Muscle of leg (tissue), 11 donors: ENCODE measurements around the gene ATP2B2. TPM values are rescaled to one million over a fixed set of nuclear protein-coding genes. Genes with fewer than 3 reads are reported as not detected.

Experiments
- DNase-seq: peaks from one replicate; pipeline ENCODE4 v3.0.0; 2013
- H3K27ac ChIP-seq: one replicate; pipeline ENCODE4 v1.5.1; 2013; ENCODE audit warnings: mild to moderate bottlenecking, low read length, control low read depth
- H3K27me3 ChIP-seq: one replicate; pipeline ENCODE4 v1.6.1; 2013; ENCODE audit warnings: low read length; ENCODE audit not compliant: control insufficient read depth, insufficient read depth
- H3K36me3 ChIP-seq: one replicate; pipeline ENCODE4 v1.6.1; 2013; ENCODE audit warnings: low read length; ENCODE audit not compliant: control insufficient read depth, insufficient read depth
- H3K4me1 ChIP-seq: one replicate; pipeline ENCODE4 v1.6.1; 2013; ENCODE audit warnings: low read length; ENCODE audit not compliant: control insufficient read depth, insufficient read depth
- H3K4me3 ChIP-seq: one replicate; pipeline ENCODE4 v1.5.1; 2013; ENCODE audit warnings: low read length, control low read depth
- H3K9me3 ChIP-seq: replicated peaks from 2 replicates; pipeline ENCODE4 v1.6.1; 2013; ENCODE audit warnings: low read depth, low read length; ENCODE audit not compliant: control insufficient read depth
- WGBS: methylation state at CpG from one replicate; pipeline ENCODE4 v1.1.5; 2013; ENCODE audit warnings: missing lambda C conversion rate; ENCODE audit not compliant: insufficient coverage; 5-methylcytosine and 5-hydroxymethylcytosine counted together
- polyA plus RNA-seq, 8 donors: library from polyadenylated mRNA; unstranded; fragments of 120-200 nt; gene quantifications; one replicate each; pipeline versions ENCODE4 v1.2.1 to v1.2.3, GENCODE V29; 2013; ENCODE audit warnings: inconsistent platforms in 1 of 8, low replicate concordance in 1 of 8; ENCODE audit not compliant: insufficient read length in 8 of 8, insufficient read depth in 1 of 8
- total RNA-seq: library from RNA; stranded (reverse); fragments of 120-200 nt; gene quantifications from one replicate; pipeline ENCODE4 v1.2.4, GENCODE V29; 2013

ATP2B2 gene
- total and polyA plus RNA-seq, 9 donors = 0.39 to 6.9 (median 3.6) TPM

- no CpG with 5 or more reads among the region's 1 CpG for WGBS
- Histone ChIP-seq H3K27ac (no peak overlapping the region), H3K27me3 (peaks cover 9% of the 10 kb centered on the region), H3K4me3 (no peak overlapping the region), H3K9me3 (no peaks in the 10 kb centered on the region), H3K36me3 (no peaks in the 10 kb centered on the region), H3K4me1 (no peaks in the 10 kb centered on the region)
- no peak for DNase-seq
Observed at GRCh38 chr3:10454907-10455544, 50.4 kb downstream of the ATP2B2 start.

- no peak for DNase-seq
- Histone ChIP-seq H3K4me3 (no peak overlapping the region), H3K36me3 (no peaks in the 10 kb centered on the region), H3K27me3 (peaks cover 9% of the 10 kb centered on the region), H3K4me1 (no peaks in the 10 kb centered on the region), H3K27ac (no peak overlapping the region), H3K9me3 (no peaks in the 10 kb centered on the region)
- 64% methylated on average over 5 of the region's 7 CpGs for WGBS
Observed at GRCh38 chr3:10453431-10454163, 51.8 kb downstream of the ATP2B2 start.

GRCh38 chr3:10450494-10451440 lies 54.6 kb downstream of the ATP2B2 start:
- peaks cover 11% of the 10 kb centered on the region for H3K4me1 ChIP-seq
- H3K4me3 ChIP-seq = no peak overlapping the region
- no peak overlapping the region for H3K27ac ChIP-seq
- H3K27me3 ChIP-seq = peaks cover 6% of the 10 kb centered on the region
- no peaks in the 10 kb centered on the region for H3K9me3 ChIP-seq
- DNase-seq = no peak
- H3K36me3 ChIP-seq = no peaks in the 10 kb centered on the region
- WGBS = 58% methylated on average over 5 of the region's 22 CpGs

GRCh38 chr3:10449436-10449835 lies 56.0 kb downstream of the ATP2B2 start:
- no peak overlapping the region for H3K4me3 ChIP-seq
- H3K9me3 ChIP-seq = no peaks in the 10 kb centered on the region
- no peak overlapping the region for H3K27ac ChIP-seq
- peaks cover 4% of the 10 kb centered on the region for H3K27me3 ChIP-seq
- DNase-seq = no peak
- no peaks in the 10 kb centered on the region for H3K36me3 ChIP-seq
- WGBS = 81% methylated on average over 13 of the region's 18 CpGs
- peaks cover 11% of the 10 kb centered on the region for H3K4me1 ChIP-seq

GRCh38 chr3:10448544-10448943 lies 56.8 kb downstream of the ATP2B2 start:
- peaks cover 11% of the 10 kb centered on the region for H3K4me1 ChIP-seq
- no peak overlapping the region for H3K27ac ChIP-seq

GRCh38 chr3:10447527-10448260 lies 57.7 kb downstream of the ATP2B2 start:
- peak; percentile 43 for DNase-seq
- H3K27ac ChIP-seq = peak overlapping the region; percentile 21
- H3K36me3 ChIP-seq = no peaks in the 10 kb centered on the region
- WGBS = 62% methylated on average over 3 of the region's 6 CpGs
- no peak overlapping the region for H3K4me3 ChIP-seq
- H3K4me1 ChIP-seq = peaks cover 11% of the 10 kb centered on the region
- no peaks in the 10 kb centered on the region for H3K9me3 ChIP-seq
- H3K27me3 ChIP-seq = peaks cover 4% of the 10 kb centered on the region

More at GRCh38 chr3:10448544-10448943, 56.8 kb downstream of the ATP2B2 start:
- Histone ChIP-seq H3K27me3 (peaks cover 4% of the 10 kb centered on the region), H3K4me3 (no peak overlapping the region), H3K36me3 (no peaks in the 10 kb centered on the region), H3K9me3 (no peaks in the 10 kb centered on the region)
- DNase-seq = no peak
- 72% methylated on average over 3 of the region's 3 CpGs for WGBS

- no peak for DNase-seq
- Histone ChIP-seq H3K27ac (no peak overlapping the region), H3K36me3 (no peaks in the 10 kb centered on the region), H3K27me3 (peaks cover 4% of the 10 kb centered on the region), H3K4me3 (no peak overlapping the region), H3K4me1 (peaks cover 11% of the 10 kb centered on the region), H3K9me3 (no peaks in the 10 kb centered on the region)
- 71% methylated on average over 4 of the region's 5 CpGs for WGBS
Observed at GRCh38 chr3:10447110-10447509, 58.3 kb downstream of the ATP2B2 start.

- no peak for DNase-seq
- 58% methylated on average over 5 of the region's 9 CpGs for WGBS
- H3K27ac ChIP-seq = no peak overlapping the region
Observed at GRCh38 chr3:10445561-10446175, 59.7 kb downstream of the ATP2B2 start.

GRCh38 chr3:10444511-10444910 lies 60.9 kb downstream of the ATP2B2 start:
- Histone ChIP-seq H3K4me3 (no peak overlapping the region), H3K27ac (no peak overlapping the region), H3K27me3 (no peaks in the 10 kb centered on the region), H3K9me3 (no peaks in the 10 kb centered on the region), H3K36me3 (no peaks in the 10 kb centered on the region), H3K4me1 (peaks cover 11% of the 10 kb centered on the region)
- DNase-seq = no peak
- 91% methylated on average over 5 of the region's 10 CpGs for WGBS

More at GRCh38 chr3:10445561-10446175, 59.7 kb downstream of the ATP2B2 start:
- Histone ChIP-seq H3K4me3 (no peak overlapping the region), H3K4me1 (peaks cover 11% of the 10 kb centered on the region), H3K9me3 (no peaks in the 10 kb centered on the region), H3K36me3 (no peaks in the 10 kb centered on the region), H3K27me3 (peaks cover 2% of the 10 kb centered on the region)
